ENCODE data around the gene SHISAL2A.

SHISAL2A gene

GRCh38 chr1:52632732-52633290 lies at the start of gene SHISAL2A:
TSS of gene SHISAL2A (plus strand) at chr1:52633168. CDS start at chr1:52633494, 326 bp downstream.
- DNase-seq (ENCODE audit: low spot score), result peak; percentile 23

GRCh38 chr1:52585474-52585873 lies 47.5 kb upstream of the SHISAL2A start:
- no peak for DNase-seq (ENCODE audit: low spot score)

- DNase-seq (ENCODE audit: low spot score), result no peak
These were observed 44.9 kb upstream of the SHISAL2A start for GRCh38 chr1:52588027-52588426.

GRCh38 chr1:52588535-52588934 lies 44.4 kb upstream of the SHISAL2A start:
- DNase-seq (ENCODE audit: low spot score), result no peak

- no peak for DNase-seq (ENCODE audit: low spot score)
These were observed 42.7 kb upstream of the SHISAL2A start for GRCh38 chr1:52590266-52590665.

- no peak for DNase-seq (ENCODE audit: low spot score)
These were observed 40.2 kb upstream of the SHISAL2A start for GRCh38 chr1:52592637-52593323.

GRCh38 chr1:52593495-52593894 lies 39.5 kb upstream of the SHISAL2A start:
- DNase-seq (ENCODE audit: low spot score), result no peak

- no peak for DNase-seq (ENCODE audit: low spot score)
These were observed 37.9 kb upstream of the SHISAL2A start for GRCh38 chr1:52595061-52595460.

- no peak for DNase-seq (ENCODE audit: low spot score)
These were observed 35.1 kb upstream of the SHISAL2A start for GRCh38 chr1:52597912-52598311.

- no peak for DNase-seq (ENCODE audit: low spot score)
These were observed 34.2 kb upstream of the SHISAL2A start for GRCh38 chr1:52598729-52599128.

- DNase-seq (ENCODE audit: low spot score), result no peak
These were observed 33.7 kb upstream of the SHISAL2A start for GRCh38 chr1:52599236-52599635.

- DNase-seq (ENCODE audit: low spot score), result no peak
These were observed 32.3 kb upstream of the SHISAL2A start for GRCh38 chr1:52600533-52601179.

- no peak for DNase-seq (ENCODE audit: low spot score)
These were observed 31.4 kb upstream of the SHISAL2A start for GRCh38 chr1:52601519-52601918.

GRCh38 chr1:52601991-52602855 lies 30.7 kb upstream of the SHISAL2A start, which contains the start of gene GPX7:
TSS of gene GPX7 (plus strand) at chr1:52602371. CDS start at chr1:52602410, 39 bp downstream.
- peak; percentile 81 for DNase-seq (ENCODE audit: low spot score)

GRCh38 chr1:52602856-52603600 lies 29.9 kb upstream of the SHISAL2A start:
- peak; percentile 20 for DNase-seq (ENCODE audit: low spot score)

GRCh38 chr1:52603630-52604029 lies 29.3 kb upstream of the SHISAL2A start:
- DNase-seq (ENCODE audit: low spot score), result no peak

GRCh38 chr1:52604063-52604770 lies 28.8 kb upstream of the SHISAL2A start:
- peak; percentile 28 for DNase-seq (ENCODE audit: low spot score)

GRCh38 chr1:52613636-52614373 lies 19.2 kb upstream of the SHISAL2A start:
- DNase-seq (ENCODE audit: low spot score), result no peak

- no peak for DNase-seq (ENCODE audit: low spot score)
These were observed 18.3 kb upstream of the SHISAL2A start for GRCh38 chr1:52614671-52615070.

GRCh38 chr1:52615489-52616042 lies 17.4 kb upstream of the SHISAL2A start:
- no peak for DNase-seq (ENCODE audit: low spot score)

All from AG08396 (cell line).